K562 (cell line): ENCODE measurements around the gene STK4. TPM values are rescaled to one million over a fixed set of nuclear protein-coding genes. Genes with fewer than 3 reads are reported as not detected.

ENCODE experiments used
- ARID2 ChIP-seq: fragments of 450-650 bp; IDR thresholded peaks from 2 replicates; pipeline ENCODE4 v1.6.1; 2017; ENCODE audit warnings: antibody characterized with exemption, mild to moderate bottlenecking
- BDP1 ChIP-seq: IDR thresholded peaks from 3 replicates; pipeline ENCODE4 v1.6.1; 2011; ENCODE audit not compliant: insufficient read length, insufficient read depth
- CBFA2T2 ChIP-seq: fragments of 450-650 bp; conservative IDR thresholded peaks from 2 replicates; pipeline ENCODE4 v1.6.1; 2017; ENCODE audit warnings: mild to moderate bottlenecking
- CBFA2T3 ChIP-seq: fragments of 450-650 bp; IDR thresholded peaks from 2 replicates; pipeline ENCODE4 v1.6.1; 2017
- CBX2 ChIP-seq: fragments of 200-600 bp; sonication (generic); IDR thresholded peaks from one replicate; pipeline ENCODE4 v1.6.1; 2012; ENCODE audit warnings: mild to moderate bottlenecking, low read length, inconsistent platforms; ENCODE audit not compliant: insufficient read depth, poor library complexity, severe bottlenecking
- CTBP1 ChIP-seq: fragments of 450-650 bp; IDR thresholded peaks from 2 replicates; pipeline ENCODE4 v1.6.1; 2016; ENCODE audit warnings: borderline replicate concordance
- ETV5 ChIP-seq: sonication (generic); formaldehyde crosslinking; IDR thresholded peaks from 2 replicates; pipeline ENCODE4 v1.4.0; 2020; ENCODE audit warnings: low read depth, mild to moderate bottlenecking, missing genetic modification reagents
- GTF2F1 ChIP-seq: IDR thresholded peaks from 2 replicates; pipeline ENCODE4 v1.6.1; 2011; ENCODE audit warnings: low read depth, low read length, improper control_type of control experiment
- KLF1 ChIP-seq: fragments of 450-650 bp; IDR thresholded peaks from 2 replicates; pipeline ENCODE4 v1.6.1; 2016; ENCODE audit warnings: missing genetic modification characterization, missing compliant biosample characterization
- PCBP2 ChIP-seq: fragments of 200-400 bp; formaldehyde crosslinking; IDR thresholded peaks from 2 replicates; pipeline ENCODE4 v1.6.1; 2018; ENCODE audit warnings: low read length, low read depth, mild to moderate bottlenecking, moderate library complexity; ENCODE audit not compliant: poor library complexity, severe bottlenecking
- POLR2AphosphoS5 ChIP-seq: IDR thresholded peaks from 2 replicates; pipeline ENCODE4 v1.6.1; 2011; ENCODE audit warnings: mild to moderate bottlenecking, low read depth, low read length, moderate library complexity; ENCODE audit not compliant: control insufficient read depth, insufficient read depth
- SMARCC2 ChIP-seq: fragments of 450-650 bp; IDR thresholded peaks from 2 replicates; pipeline ENCODE4 v1.6.1; 2017; ENCODE audit warnings: antibody characterized with exemption, moderate library complexity, mild to moderate bottlenecking, low read depth
- ZNF830 ChIP-seq: fragments of 250-450 bp; sonication (Bioruptor Pico); IDR thresholded peaks from 2 replicates; pipeline ENCODE4 v1.5.0; 2021; ENCODE audit warnings: mild to moderate bottlenecking
- polyA plus RNA-seq, 8 experiments: library from polyadenylated mRNA; depleted of rRNA in 4 of 8; stranded (reverse) in 5 of 8; unstranded in 3 of 8; fragments of >200 nt; fragmentation: Nextera tagmentation in 2 of 8; fragmentation: Illumina TruSeq in 1 of 8; extraction: Ambion mirVana in 2 of 8; extraction: Trizol in 1 of 8; gene quantifications; 2 replicates each; pipeline versions ENCODE4 v1.2.1 to v1.2.3, GENCODE V29; 2011 to 2014; ENCODE audit warnings: inconsistent platforms in 1 of 8, missing spikeins in 1 of 8
- total RNA-seq, 7 experiments: library from RNA; depleted of rRNA in 6 of 7; stranded (reverse); fragments of >200 nt in 6 of 7; fragmentation: Illumina TruSeq in 2 of 7; extraction: Trizol in 2 of 7; gene quantifications; 2 replicates each; pipeline versions ENCODE4 v1.2.1 to v1.2.3, GENCODE V29; 2011 to 2021; ENCODE audit warnings: low replicate concordance in 1 of 7
- TF ChIP-seq, protein P1 (sequence below): fragments of 250-450 bp; sonication (Bioruptor Pico); IDR thresholded peaks from 2 replicates; pipeline ENCODE4 v1.8.0; 2022; ENCODE audit warnings: inconsistent platforms
- TF ChIP-seq, protein P2 (sequence below): sonication (generic); formaldehyde crosslinking; IDR thresholded peaks from 2 replicates; pipeline ENCODE4 v1.8.1; 2023; ENCODE audit warnings: mild to moderate bottlenecking, missing genetic modification reagents
- TF ChIP-seq, protein P3 (sequence below), 2 experiments: fragments of 450-650 bp; IDR thresholded peaks; 2 replicates each; pipeline ENCODE4 v1.6.1; 2018; ENCODE audit warnings: mild to moderate bottlenecking in 2 of 2, low read depth in 1 of 2; ENCODE audit not compliant: partially characterized antibody in 2 of 2
- TF ChIP-seq, protein P4 (sequence below), 2 experiments: fragments of 450-650 bp in 1 of 2; sonication (generic) in 1 of 2; formaldehyde crosslinking; conservative IDR thresholded peaks; 2 replicates each; pipeline versions ENCODE4 v1.4.0 to v1.8.1; 2020 to 2022; ENCODE audit warnings: mild to moderate bottlenecking in 1 of 2, missing genetic modification reagents in 1 of 2

The STK4 gene
- total and polyA plus RNA-seq, 9 of the 15 experiments (the other 6 are each of a cell fraction or from before 2014, with no cell fraction given), result 11.9 to 30.6 (median 22.2) TPM

DNA sequence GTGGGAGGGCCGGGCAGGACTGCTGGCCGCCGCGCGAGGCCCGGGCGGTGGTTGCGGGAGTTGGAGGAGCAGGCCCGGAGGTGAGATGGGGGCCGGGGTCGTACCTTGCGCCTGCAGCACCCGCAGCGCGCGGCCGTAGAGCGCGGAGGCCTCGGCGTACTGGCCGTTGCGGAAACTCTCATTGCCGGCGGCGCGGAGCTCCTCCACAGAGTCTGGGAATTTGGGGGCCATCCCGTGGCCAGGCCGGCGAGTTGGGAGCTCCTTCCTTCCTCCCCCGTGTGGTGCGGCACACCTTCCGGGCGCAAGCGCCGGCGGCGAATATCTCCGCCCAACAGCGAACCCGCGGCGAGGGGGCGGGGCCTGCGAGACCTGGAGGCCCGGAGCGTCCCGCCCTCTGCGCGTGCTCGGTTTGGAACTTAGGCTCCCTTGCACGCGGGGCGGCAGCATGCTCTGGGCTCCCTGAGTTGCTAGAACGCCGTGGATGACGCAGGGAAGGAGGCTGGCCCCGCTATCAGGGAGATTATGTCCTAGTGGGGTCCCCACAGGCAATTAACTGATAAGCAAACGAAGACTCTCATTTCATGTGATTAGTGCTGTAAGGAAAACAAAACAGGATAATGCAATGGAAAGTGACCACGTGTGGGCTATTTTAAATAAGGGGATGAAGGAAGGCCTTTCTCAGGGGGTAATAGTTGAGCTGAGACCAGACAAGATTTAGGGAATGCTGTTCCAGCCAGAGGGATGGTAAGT is 6.0 kb upstream of the STK4 start, which contains the start of gene TOMM34 (continued):
- TF ChIP-seq, protein P1, sequence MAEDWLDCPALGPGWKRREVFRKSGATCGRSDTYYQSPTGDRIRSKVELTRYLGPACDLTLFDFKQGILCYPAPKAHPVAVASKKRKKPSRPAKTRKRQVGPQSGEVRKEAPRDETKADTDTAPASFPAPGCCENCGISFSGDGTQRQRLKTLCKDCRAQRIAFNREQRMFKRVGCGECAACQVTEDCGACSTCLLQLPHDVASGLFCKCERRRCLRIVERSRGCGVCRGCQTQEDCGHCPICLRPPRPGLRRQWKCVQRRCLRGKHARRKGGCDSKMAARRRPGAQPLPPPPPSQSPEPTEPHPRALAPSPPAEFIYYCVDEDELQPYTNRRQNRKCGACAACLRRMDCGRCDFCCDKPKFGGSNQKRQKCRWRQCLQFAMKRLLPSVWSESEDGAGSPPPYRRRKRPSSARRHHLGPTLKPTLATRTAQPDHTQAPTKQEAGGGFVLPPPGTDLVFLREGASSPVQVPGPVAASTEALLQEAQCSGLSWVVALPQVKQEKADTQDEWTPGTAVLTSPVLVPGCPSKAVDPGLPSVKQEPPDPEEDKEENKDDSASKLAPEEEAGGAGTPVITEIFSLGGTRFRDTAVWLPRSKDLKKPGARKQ (CRISPR knock-in tag), result no peak
- TF ChIP-seq SMARCC2 (0 out of 2 replicates have a peak, but pooled peaks have one; percentile 20), POLR2AphosphoS5 (peak; percentile 71), ARID2 (no peak), GTF2F1 (no peak), CBFA2T3 (peak; percentile 70), ZNF830 (CRISPR knock-in tag) (no peak), KLF1 (tag) (no peak), BDP1 (no peak), ETV5 (CRISPR knock-in tag) (peak; percentile 65), CBFA2T2 (peak; percentile 40), CTBP1 (peak; percentile 78), CBX2 (no peak), PCBP2 (no peak)
- TF ChIP-seq, protein P2, sequence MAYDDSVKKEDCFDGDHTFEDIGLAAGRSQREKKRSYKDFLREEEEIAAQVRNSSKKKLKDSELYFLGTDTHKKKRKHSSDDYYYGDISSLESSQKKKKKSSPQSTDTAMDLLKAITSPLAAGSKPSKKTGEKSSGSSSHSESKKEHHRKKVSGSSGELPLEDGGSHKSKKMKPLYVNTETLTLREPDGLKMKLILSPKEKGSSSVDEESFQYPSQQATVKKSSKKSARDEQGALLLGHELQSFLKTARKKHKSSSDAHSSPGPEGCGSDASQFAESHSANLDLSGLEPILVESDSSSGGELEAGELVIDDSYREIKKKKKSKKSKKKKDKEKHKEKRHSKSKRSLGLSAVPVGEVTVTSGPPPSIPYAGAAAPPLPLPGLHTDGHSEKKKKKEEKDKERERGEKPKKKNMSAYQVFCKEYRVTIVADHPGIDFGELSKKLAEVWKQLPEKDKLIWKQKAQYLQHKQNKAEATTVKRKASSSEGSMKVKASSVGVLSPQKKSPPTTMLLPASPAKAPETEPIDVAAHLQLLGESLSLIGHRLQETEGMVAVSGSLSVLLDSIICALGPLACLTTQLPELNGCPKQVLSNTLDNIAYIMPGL (CRISPR knock-in tag), result peak; percentile 65; the same call in 1 of the 2 replicates
- TF ChIP-seq, protein P3, sequence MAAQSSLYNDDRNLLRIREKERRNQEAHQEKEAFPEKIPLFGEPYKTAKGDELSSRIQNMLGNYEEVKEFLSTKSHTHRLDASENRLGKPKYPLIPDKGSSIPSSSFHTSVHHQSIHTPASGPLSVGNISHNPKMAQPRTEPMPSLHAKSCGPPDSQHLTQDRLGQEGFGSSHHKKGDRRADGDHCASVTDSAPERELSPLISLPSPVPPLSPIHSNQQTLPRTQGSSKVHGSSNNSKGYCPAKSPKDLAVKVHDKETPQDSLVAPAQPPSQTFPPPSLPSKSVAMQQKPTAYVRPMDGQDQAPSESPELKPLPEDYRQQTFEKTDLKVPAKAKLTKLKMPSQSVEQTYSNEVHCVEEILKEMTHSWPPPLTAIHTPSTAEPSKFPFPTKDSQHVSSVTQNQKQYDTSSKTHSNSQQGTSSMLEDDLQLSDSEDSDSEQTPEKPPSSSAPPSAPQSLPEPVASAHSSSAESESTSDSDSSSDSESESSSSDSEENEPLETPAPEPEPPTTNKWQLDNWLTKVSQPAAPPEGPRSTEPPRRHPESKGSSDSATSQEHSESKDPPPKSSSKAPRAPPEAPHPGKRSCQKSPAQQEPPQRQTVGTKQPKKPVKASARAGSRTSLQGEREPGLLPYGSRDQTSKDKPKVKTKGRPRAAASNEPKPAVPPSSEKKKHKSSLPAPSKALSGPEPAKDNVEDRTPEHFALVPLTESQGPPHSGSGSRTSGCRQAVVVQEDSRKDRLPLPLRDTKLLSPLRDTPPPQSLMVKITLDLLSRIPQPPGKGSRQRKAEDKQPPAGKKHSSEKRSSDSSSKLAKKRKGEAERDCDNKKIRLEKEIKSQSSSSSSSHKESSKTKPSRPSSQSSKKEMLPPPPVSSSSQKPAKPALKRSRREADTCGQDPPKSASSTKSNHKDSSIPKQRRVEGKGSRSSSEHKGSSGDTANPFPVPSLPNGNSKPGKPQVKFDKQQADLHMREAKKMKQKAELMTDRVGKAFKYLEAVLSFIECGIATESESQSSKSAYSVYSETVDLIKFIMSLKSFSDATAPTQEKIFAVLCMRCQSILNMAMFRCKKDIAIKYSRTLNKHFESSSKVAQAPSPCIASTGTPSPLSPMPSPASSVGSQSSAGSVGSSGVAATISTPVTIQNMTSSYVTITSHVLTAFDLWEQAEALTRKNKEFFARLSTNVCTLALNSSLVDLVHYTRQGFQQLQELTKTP (IDR thresholded peaks at IDR 0.05; ENCODE audit: low read depth in 1 of 2, partially characterized antibody in 2 of 2), result no peak
- TF ChIP-seq, protein P4, sequence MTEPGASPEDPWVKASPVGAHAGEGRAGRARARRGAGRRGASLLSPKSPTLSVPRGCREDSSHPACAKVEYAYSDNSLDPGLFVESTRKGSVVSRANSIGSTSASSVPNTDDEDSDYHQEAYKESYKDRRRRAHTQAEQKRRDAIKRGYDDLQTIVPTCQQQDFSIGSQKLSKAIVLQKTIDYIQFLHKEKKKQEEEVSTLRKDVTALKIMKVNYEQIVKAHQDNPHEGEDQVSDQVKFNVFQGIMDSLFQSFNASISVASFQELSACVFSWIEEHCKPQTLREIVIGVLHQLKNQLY (CRISPR knock-in tag; conservative IDR thresholded peaks at IDR 0.05), result no peak
